GM21529 (cell line): ENCODE measurements around the gene RPTOR.

Experiments used
- ATAC-seq: cut with Tn5 transposase; IDR thresholded peaks from one replicate; pipeline ENCODE4 v1.9.1; 2021; ENCODE audit not compliant: unreplicated experiment

Gene RPTOR

GRCh38 chr17:80902197-80902962 lies 357.7 kb downstream of the RPTOR start:
- no peak for ATAC-seq

- no peak for ATAC-seq
Measured at GRCh38 chr17:80902963-80903611, 358.4 kb downstream of the RPTOR start.

GRCh38 chr17:80904036-80904753 lies 359.6 kb downstream of the RPTOR start:
- ATAC-seq = no peak

GRCh38 chr17:80905586-80906230 lies 361.1 kb downstream of the RPTOR start:
- ATAC-seq = no peak

- no peak for ATAC-seq
Measured at GRCh38 chr17:80906364-80907259, 362.0 kb downstream of the RPTOR start.

- no peak for ATAC-seq
Measured at GRCh38 chr17:80907281-80907680, 362.6 kb downstream of the RPTOR start.

GRCh38 chr17:80908211-80908610 lies 363.6 kb downstream of the RPTOR start:
- no peak for ATAC-seq

- ATAC-seq = no peak
Measured at GRCh38 chr17:80908776-80909175, 364.1 kb downstream of the RPTOR start.

GRCh38 chr17:80909635-80910034 lies 365.0 kb downstream of the RPTOR start:
- ATAC-seq = no peak

- no peak for ATAC-seq
Measured at GRCh38 chr17:80910043-80910442, 365.4 kb downstream of the RPTOR start.

- ATAC-seq = no peak
Measured at GRCh38 chr17:80912476-80912875, 367.8 kb downstream of the RPTOR start.

GRCh38 chr17:80913928-80914821 lies 369.5 kb downstream of the RPTOR start:
- no peak for ATAC-seq

GRCh38 chr17:80916246-80916645 lies 371.6 kb downstream of the RPTOR start:
- ATAC-seq = no peak

- no peak for ATAC-seq
Measured at GRCh38 chr17:80917716-80918560, 373.3 kb downstream of the RPTOR start.

GRCh38 chr17:80918731-80919130 lies 374.1 kb downstream of the RPTOR start:
- no peak for ATAC-seq

GRCh38 chr17:80919331-80920311 lies 375.0 kb downstream of the RPTOR start:
- no peak for ATAC-seq

GRCh38 chr17:80920441-80920840 lies 375.8 kb downstream of the RPTOR start:
- ATAC-seq = no peak
